Breast epithelium (tissue), 4 donors: ENCODE data around the gene CBY2. TPM values are rescaled to one million over a fixed set of nuclear protein-coding genes. Genes with fewer than 3 reads are reported as not detected.

ENCODE experiments used
- DNase-seq, 2 donors: peaks; one replicate each; pipeline ENCODE4 v3.0.0-alpha.2; 2019; ENCODE audit warnings: low spot score in 2 of 2
- H3K27ac ChIP-seq, 2 donors: fragments of 200-600 bp; sonication (generic) in 1 of 2; one replicate each; pipeline ENCODE4 v1.5.1; 2016 to 2019; ENCODE audit warnings: mild to moderate bottlenecking in 1 of 2
- H3K27me3 ChIP-seq, 2 donors: fragments of 200-600 bp; sonication (generic) in 1 of 2; one replicate each; pipeline versions ENCODE4 v1.5.1 to v1.6.0; 2017 to 2019; ENCODE audit warnings: control low read depth in 1 of 2, mild to moderate bottlenecking in 1 of 2
- H3K36me3 ChIP-seq: fragments of 200-600 bp; one replicate; pipeline ENCODE4 v1.5.1; 2019
- H3K4me1 ChIP-seq, 2 donors: fragments of 200-600 bp; sonication (generic); one replicate each; pipeline ENCODE4 v1.5.1; 2016 to 2019; ENCODE audit warnings: control low read depth in 1 of 2
- H3K4me3 ChIP-seq, 3 donors: fragments of 200-600 bp; sonication (generic); 1 replicate in 2 of 3; 2 replicates in 1 of 3; pipeline ENCODE4 v1.5.1; 2016 to 2019; ENCODE audit warnings: mild to moderate bottlenecking in 3 of 3, moderate library complexity in 2 of 3
- H3K9me3 ChIP-seq, 2 donors: fragments of 200-600 bp; sonication (generic) in 1 of 2; one replicate each; pipeline ENCODE4 v1.5.1; 2016 to 2019; ENCODE audit warnings: control low read depth in 1 of 2
- POLR2A ChIP-seq: fragments of 450-650 bp; IDR thresholded peaks from one replicate; pipeline ENCODE4 v1.6.1; 2016; ENCODE audit warnings: antibody characterized with exemption, mild to moderate bottlenecking, moderate library complexity
- POLR2AphosphoS5 ChIP-seq, 3 donors: sonication (generic); formaldehyde crosslinking; IDR thresholded peaks; one replicate each; pipeline ENCODE4 v1.6.1; 2017; ENCODE audit warnings: antibody characterized with exemption in 3 of 3
- intact Hi-C: fragments of 100-400 bp; cut with DNase I; formaldehyde crosslinking; loops from one replicate; pipeline ENCODE4 v1.15.1; 2023; ENCODE audit warnings: low total_unique reads
- total RNA-seq, 3 donors: library from RNA; depleted of rRNA; stranded (reverse); fragments of >200 nt; gene quantifications; one replicate each; pipeline ENCODE4 v1.1.0, GENCODE V29; 2016
- TF ChIP-seq, protein P1 (sequence below), 3 donors: fragments of 450-650 bp; IDR thresholded peaks; one replicate each; pipeline ENCODE4 v1.5.1; 2016 to 2017; ENCODE audit warnings: antibody characterized with exemption in 3 of 3, mild to moderate bottlenecking in 3 of 3, moderate library complexity in 3 of 3

CBY2 gene
- total RNA-seq, 3 donors from 2014 or later, result not detected

- Histone ChIP-seq H3K27me3 (no peaks in the 10 kb centered on the region), H3K4me1 (no peaks in the 10 kb centered on the region), H3K27ac (no peak overlapping the region), H3K36me3 (no peaks in the 10 kb centered on the region), H3K4me3 (no peak overlapping the region), H3K9me3 (no peaks in the 10 kb centered on the region)
- intact Hi-C loops, result no loop called here
- TF ChIP-seq POLR2A (no peak), POLR2AphosphoS5 (IDR thresholded peaks at IDR 0.05) (no peak)
- TF ChIP-seq, protein P1, sequence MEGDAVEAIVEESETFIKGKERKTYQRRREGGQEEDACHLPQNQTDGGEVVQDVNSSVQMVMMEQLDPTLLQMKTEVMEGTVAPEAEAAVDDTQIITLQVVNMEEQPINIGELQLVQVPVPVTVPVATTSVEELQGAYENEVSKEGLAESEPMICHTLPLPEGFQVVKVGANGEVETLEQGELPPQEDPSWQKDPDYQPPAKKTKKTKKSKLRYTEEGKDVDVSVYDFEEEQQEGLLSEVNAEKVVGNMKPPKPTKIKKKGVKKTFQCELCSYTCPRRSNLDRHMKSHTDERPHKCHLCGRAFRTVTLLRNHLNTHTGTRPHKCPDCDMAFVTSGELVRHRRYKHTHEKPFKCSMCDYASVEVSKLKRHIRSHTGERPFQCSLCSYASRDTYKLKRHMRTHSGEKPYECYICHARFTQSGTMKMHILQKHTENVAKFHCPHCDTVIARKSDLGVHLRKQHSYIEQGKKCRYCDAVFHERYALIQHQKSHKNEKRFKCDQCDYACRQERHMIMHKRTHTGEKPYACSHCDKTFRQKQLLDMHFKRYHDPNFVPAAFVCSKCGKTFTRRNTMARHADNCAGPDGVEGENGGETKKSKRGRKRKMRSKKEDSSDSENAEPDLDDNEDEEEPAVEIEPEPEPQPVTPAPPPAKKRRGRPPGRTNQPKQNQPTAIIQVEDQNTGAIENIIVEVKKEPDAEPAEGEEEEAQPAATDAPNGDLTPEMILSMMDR (IDR thresholded peaks at IDR 0.05), result no peak
- DNase-seq, result no peak
These were observed 11.1 kb downstream of the CBY2 start for GRCh38 chr13:45713106-45713690.

GRCh38 chr13:45713721-45714120 lies 11.6 kb downstream of the CBY2 start:
- intact Hi-C loops, result no loop called here
- H3K4me1 ChIP-seq, result no peaks in the 10 kb centered on the region
- no peak overlapping the region for H3K27ac ChIP-seq
- TF ChIP-seq POLR2A, result no peak
- no peak for TF ChIP-seq POLR2AphosphoS5 (IDR thresholded peaks at IDR 0.05)
- TF ChIP-seq, protein P1 (IDR thresholded peaks at IDR 0.05), result no peak
- no peaks in the 10 kb centered on the region for H3K27me3 ChIP-seq
- H3K4me3 ChIP-seq, result no peak overlapping the region
- H3K36me3 ChIP-seq, result no peaks in the 10 kb centered on the region
- DNase-seq, result no peak
- no peaks in the 10 kb centered on the region for H3K9me3 ChIP-seq

- DNase-seq, result no peak
- Histone ChIP-seq H3K27me3 (no peaks in the 10 kb centered on the region), H3K4me3 (no peak overlapping the region), H3K36me3 (no peaks in the 10 kb centered on the region), H3K9me3 (no peaks in the 10 kb centered on the region), H3K27ac (no peak overlapping the region), H3K4me1 (no peaks in the 10 kb centered on the region)
- intact Hi-C loops, result no loop called here
- TF ChIP-seq POLR2A, result no peak
- TF ChIP-seq POLR2AphosphoS5 (IDR thresholded peaks at IDR 0.05), result no peak
- TF ChIP-seq, protein P1 (IDR thresholded peaks at IDR 0.05), result no peak
These were observed 12.1 kb downstream of the CBY2 start for GRCh38 chr13:45714170-45714569.

GRCh38 chr13:45715351-45715750 lies 13.2 kb downstream of the CBY2 start:
- Histone ChIP-seq H3K36me3 (no peaks in the 10 kb centered on the region), H3K9me3 (no peaks in the 10 kb centered on the region), H3K4me1 (no peaks in the 10 kb centered on the region), H3K4me3 (no peak overlapping the region), H3K27me3 (no peaks in the 10 kb centered on the region), H3K27ac (no peak overlapping the region)
- intact Hi-C loops, result no loop called here
- TF ChIP-seq, protein P1 (IDR thresholded peaks at IDR 0.05), result no peak
- DNase-seq, result no peak

DNA sequence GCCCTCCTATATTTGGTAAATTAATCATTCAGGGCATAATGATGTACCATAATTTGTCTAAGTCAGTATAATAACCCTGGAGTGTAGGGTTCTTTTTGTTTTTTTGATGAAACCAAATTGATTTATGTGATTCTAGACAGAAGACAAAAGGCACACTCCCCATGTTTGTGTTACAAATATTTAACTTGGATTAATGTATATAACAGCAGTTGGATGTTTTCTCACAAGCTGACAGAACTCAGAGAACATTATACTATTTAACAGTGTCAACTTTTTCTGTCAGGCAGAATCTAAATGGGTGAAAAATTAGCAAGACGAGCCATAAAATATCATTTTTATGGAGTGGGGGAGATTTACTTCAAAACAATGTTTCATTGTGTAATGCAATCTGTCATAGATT lies 15.2 kb downstream of the CBY2 start:
- Histone ChIP-seq H3K4me3 (no peak overlapping the region), H3K27ac (no peak overlapping the region), H3K4me1 (no peaks in the 10 kb centered on the region), H3K27me3 (no peaks in the 10 kb centered on the region), H3K9me3 (no peaks in the 10 kb centered on the region), H3K36me3 (no peaks in the 10 kb centered on the region)
- TF ChIP-seq POLR2A, result no peak
- TF ChIP-seq, protein P1 (IDR thresholded peaks at IDR 0.05), result no peak
- TF ChIP-seq POLR2AphosphoS5 (IDR thresholded peaks at IDR 0.05), result no peak
- no peak for DNase-seq
- intact Hi-C loops, result no loop called here
